NCI-H446 (cell line): ENCODE measurements around the gene MAG.
"Not testable (repeated sequence)": the region's sequence is repeated elsewhere in the genome, so short reads cannot be mapped to it uniquely, and the experiment has no call there.

Experiments used
- DNase-seq, 2 experiments: peaks; one replicate each; lab custom pipeline; 2025; lab: John Stamatoyannopoulos, UW

Gene MAG

GRCh38 chr19:35346193-35347052 lies 54.5 kb downstream of the MAG start:
- no peak for DNase-seq

GRCh38 chr19:35347171-35347929 lies 55.4 kb downstream of the MAG start, which contains the start of gene FFAR1:
Gene FFAR1 (plus strand): TSS chr19:35347902. CDS start chr19:35351552, 3,650 bp downstream.
- no peak for DNase-seq

GRCh38 chr19:35347930-35348298 lies 56.0 kb downstream of the MAG start:
- DNase-seq = no peak

GRCh38 chr19:35348911-35349611 lies 57.1 kb downstream of the MAG start:
- DNase-seq = no peak

- DNase-seq = no peak
Observed at GRCh38 chr19:35349614-35350521, 57.9 kb downstream of the MAG start.

GRCh38 chr19:35350591-35350990 lies 58.6 kb downstream of the MAG start:
- DNase-seq = no peak

- no peak for DNase-seq
Observed at GRCh38 chr19:35351411-35352176, 59.6 kb downstream of the MAG start.

GRCh38 chr19:35352177-35352447 lies 60.2 kb downstream of the MAG start:
- no peak for DNase-seq

GRCh38 chr19:35352448-35353304 lies 60.7 kb downstream of the MAG start:
- peak; percentile 44 to 63 for DNase-seq

GRCh38 chr19:35353635-35354034 lies 61.7 kb downstream of the MAG start:
- DNase-seq = no peak

- no peak for DNase-seq
Observed at GRCh38 chr19:35354898-35355297, 62.9 kb downstream of the MAG start.

- DNase-seq = no peak
Observed at GRCh38 chr19:35355791-35356460, 64.0 kb downstream of the MAG start.

- DNase-seq = no peak
Observed at GRCh38 chr19:35357867-35358573, 66.1 kb downstream of the MAG start, which contains the start of gene FFAR3. Gene FFAR3 (plus strand): TSS chr19:35358460. CDS start chr19:35358891, 431 bp downstream.

GRCh38 chr19:35358834-35359233 lies 66.9 kb downstream of the MAG start:
- DNase-seq = not testable (repeated sequence)

GRCh38 chr19:35359395-35359794 lies 67.4 kb downstream of the MAG start:
- DNase-seq = not testable (repeated sequence)

GRCh38 chr19:35360081-35360480 lies 68.1 kb downstream of the MAG start:
- DNase-seq = not testable (repeated sequence)

- no peak for DNase-seq
Observed at GRCh38 chr19:35360880-35361420, 69.0 kb downstream of the MAG start.
